Neuron (in vitro differentiated cells): Measurements from ENCODE around the gene HCST.

Source experiments
- H2AFZ ChIP-seq: one replicate; pipeline ENCODE4 v1.6.1; 2013; ENCODE audit warnings: low read depth, mild to moderate bottlenecking, inconsistent platforms, low read length, moderate library complexity
- H3K27me3 ChIP-seq: one replicate; pipeline ENCODE4 v1.6.1; 2013; ENCODE audit warnings: low read length; ENCODE audit not compliant: insufficient read depth
- H3K36me3 ChIP-seq: one replicate; pipeline ENCODE4 v1.6.1; 2013; ENCODE audit warnings: low read length; ENCODE audit not compliant: insufficient read depth
- H3K4me1 ChIP-seq: one replicate; pipeline ENCODE4 v1.6.1; 2013; ENCODE audit warnings: low read length; ENCODE audit not compliant: insufficient read depth
- H3K4me3 ChIP-seq: 2 replicates; pipeline ENCODE4 v1.5.1; 2013; ENCODE audit warnings: mild to moderate bottlenecking, low read length, moderate library complexity
- H3K9me3 ChIP-seq: one replicate; pipeline ENCODE4 v1.6.1; 2013; ENCODE audit warnings: low read length

HCST gene

DNA sequence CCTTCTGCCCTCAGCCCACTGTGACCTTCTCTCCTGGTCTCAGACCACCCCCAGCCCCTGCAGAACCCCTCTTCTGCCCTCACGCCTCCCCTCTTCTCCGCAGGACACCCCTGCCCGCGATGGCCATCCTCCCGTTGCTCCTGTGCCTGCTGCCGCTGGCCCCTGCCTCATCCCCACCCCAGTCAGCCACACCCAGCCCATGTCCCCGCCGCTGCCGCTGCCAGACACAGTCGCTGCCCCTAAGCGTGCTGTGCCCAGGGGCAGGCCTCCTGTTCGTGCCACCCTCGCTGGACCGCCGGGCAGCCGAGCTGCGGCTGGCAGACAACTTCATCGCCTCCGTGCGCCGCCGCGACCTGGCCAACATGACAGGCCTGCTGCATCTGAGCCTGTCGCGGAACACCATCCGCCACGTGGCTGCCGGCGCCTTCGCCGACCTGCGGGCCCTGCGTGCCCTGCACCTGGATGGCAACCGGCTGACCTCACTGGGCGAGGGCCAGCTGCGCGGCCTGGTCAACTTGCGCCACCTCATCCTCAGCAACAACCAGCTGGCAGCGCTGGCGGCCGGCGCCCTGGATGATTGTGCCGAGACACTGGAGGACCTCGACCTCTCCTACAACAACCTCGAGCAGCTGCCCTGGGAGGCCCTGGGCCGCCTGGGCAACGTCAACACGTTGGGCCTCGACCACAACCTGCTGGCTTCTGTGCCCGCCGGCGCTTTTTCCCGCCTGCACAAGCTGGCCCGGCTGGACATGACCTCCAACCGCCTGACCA lies 37.2 kb downstream of the HCST start:
- Histone ChIP-seq H3K9me3 (peaks cover 2% of the 10 kb centered on the region), H3K4me3 (no peak overlapping the region)

DNA sequence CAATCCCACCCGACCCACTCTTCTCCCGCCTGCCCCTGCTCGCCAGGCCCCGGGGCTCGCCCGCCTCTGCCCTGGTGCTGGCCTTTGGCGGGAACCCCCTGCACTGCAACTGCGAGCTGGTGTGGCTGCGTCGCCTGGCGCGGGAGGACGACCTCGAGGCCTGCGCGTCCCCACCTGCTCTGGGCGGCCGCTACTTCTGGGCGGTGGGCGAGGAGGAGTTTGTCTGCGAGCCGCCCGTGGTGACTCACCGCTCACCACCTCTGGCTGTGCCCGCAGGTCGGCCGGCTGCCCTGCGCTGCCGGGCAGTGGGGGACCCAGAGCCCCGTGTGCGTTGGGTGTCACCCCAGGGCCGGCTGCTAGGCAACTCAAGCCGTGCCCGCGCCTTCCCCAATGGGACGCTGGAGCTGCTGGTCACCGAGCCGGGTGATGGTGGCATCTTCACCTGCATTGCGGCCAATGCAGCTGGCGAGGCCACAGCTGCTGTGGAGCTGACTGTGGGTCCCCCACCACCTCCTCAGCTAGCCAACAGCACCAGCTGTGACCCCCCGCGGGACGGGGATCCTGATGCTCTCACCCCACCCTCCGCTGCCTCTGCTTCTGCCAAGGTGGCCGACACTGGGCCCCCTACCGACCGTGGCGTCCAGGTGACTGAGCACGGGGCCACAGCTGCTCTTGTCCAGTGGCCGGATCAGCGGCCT lies 37.9 kb downstream of the HCST start:
- no peaks in the 10 kb centered on the region for H3K27me3 ChIP-seq
- H3K4me1 ChIP-seq = peaks cover 25% of the 10 kb centered on the region
- H3K9me3 ChIP-seq = peaks cover 2% of the 10 kb centered on the region
- no peak overlapping the region for H3K4me3 ChIP-seq
- peaks cover 28% of the 10 kb centered on the region for H3K36me3 ChIP-seq
- no peak overlapping the region for H2AFZ ChIP-seq

More for the DNA sequence above, 37.2 kb downstream of the HCST start:
- Histone ChIP-seq H3K27me3 (no peaks in the 10 kb centered on the region), H2AFZ (no peak overlapping the region), H3K4me1 (peaks cover 25% of the 10 kb centered on the region), H3K36me3 (peaks cover 22% of the 10 kb centered on the region)

DNA sequence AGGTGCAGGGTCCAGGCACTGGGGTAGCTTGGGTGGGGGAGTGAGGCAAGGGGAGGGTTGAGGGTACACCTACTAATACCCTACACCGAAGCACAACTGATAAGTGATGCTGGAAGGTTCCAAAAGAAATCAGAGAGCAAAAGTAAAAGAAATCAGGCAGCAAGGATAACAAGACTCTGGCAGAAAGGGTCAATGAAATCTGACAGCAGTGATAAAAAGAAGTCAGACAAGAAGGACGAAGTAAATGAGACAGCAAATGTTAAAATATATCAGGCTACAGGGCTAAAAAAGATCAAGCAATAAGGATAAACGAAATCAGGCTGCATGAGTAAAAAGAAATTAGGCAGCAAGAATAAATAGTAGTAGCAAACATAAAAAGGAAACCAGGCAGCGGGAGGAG lies 38.5 kb downstream of the HCST start:
- H3K36me3 ChIP-seq = peaks cover 29% of the 10 kb centered on the region
- H3K4me1 ChIP-seq = peaks cover 21% of the 10 kb centered on the region
- no peak overlapping the region for H2AFZ ChIP-seq
- no peaks in the 10 kb centered on the region for H3K27me3 ChIP-seq
- H3K4me3 ChIP-seq = no peak overlapping the region
- H3K9me3 ChIP-seq = peaks cover 2% of the 10 kb centered on the region

DNA sequence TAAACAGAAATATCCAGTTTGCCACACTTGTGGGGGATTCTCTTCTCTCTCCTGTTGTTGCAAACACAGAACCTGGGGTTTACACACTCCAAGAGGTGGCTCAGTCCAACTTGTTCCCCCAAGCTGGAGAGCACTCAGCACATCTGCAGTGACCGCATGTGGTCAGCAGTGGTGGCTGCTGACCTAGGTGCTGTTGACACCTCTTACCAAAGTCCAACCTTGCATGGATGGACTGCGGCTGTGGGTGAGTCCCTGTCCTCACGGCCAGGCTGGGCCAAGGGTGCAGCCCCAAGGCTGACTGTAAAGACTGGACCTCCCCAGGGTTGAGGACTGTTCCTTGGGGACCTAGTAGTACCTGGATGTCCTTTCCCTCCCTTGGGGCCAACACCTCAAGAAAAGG lies 39.9 kb downstream of the HCST start:
- Histone ChIP-seq H3K4me1 (peaks cover 12% of the 10 kb centered on the region), H3K27me3 (no peaks in the 10 kb centered on the region), H3K4me3 (no peak overlapping the region), H3K9me3 (peaks cover 2% of the 10 kb centered on the region), H2AFZ (no peak overlapping the region), H3K36me3 (peaks cover 29% of the 10 kb centered on the region)

DNA sequence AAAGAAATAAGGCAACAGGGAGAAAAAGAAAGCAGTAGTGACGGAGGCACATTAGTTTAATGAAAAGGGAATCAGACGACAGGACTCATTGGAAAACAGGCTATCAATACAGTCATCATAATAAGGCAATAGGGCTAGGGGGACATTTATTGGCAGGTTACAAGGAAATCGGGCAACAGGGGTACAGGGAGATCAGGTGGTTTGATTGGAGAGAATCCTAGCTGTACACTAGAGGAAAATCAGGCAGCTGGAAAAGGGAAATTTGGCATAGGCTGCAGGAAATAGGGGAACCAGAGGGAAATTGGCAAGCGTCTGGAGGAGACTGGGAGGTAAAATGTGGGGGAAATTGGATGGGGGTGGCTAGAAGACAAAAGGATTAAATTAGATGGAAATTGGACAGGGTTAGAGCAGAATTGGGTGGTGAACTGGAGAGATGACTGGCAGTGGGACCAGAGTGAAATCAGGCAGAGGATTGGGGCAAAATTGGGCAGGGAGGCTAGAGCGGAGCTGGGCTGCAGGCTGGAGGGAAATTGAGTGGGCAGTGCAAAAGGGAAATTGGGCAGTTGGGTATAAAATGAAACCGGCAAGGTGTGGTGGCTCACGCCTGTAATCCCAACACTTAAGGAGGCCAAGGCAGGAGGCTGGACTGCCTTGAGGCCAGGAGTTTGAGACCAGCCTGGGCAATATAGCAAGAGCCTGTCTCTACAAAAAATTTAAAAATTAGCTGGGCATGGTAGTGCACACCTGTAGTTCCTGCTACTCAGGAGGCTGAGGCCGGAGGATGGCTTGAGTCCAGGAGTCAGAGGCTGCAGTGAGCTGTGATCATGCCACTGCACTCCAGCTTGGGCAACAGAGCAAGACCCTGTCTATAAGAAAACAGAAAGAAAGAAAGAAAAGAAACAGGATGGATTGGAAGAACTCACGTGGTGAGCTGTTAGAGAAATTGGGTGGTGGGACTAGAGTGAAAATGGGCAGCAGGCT lies 41.3 kb downstream of the HCST start:
- Histone ChIP-seq H3K36me3 (peaks cover 29% of the 10 kb centered on the region), H3K4me3 (no peak overlapping the region), H2AFZ (no peak overlapping the region), H3K9me3 (peaks cover 2% of the 10 kb centered on the region), H3K4me1 (no peaks in the 10 kb centered on the region), H3K27me3 (no peaks in the 10 kb centered on the region)

DNA sequence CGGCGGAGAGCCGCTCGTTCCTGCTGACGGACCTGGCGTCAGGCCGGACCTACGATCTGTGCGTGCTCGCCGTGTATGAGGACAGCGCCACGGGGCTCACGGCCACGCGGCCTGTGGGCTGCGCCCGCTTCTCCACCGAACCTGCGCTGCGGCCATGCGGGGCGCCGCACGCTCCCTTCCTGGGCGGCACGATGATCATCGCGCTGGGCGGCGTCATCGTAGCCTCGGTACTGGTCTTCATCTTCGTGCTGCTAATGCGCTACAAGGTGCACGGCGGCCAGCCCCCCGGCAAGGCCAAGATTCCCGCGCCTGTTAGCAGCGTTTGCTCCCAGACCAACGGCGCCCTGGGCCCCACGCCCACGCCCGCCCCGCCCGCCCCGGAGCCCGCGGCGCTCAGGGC lies 42.2 kb downstream of the HCST start:
- Histone ChIP-seq H3K4me3 (no peak overlapping the region), H3K9me3 (no peaks in the 10 kb centered on the region), H3K4me1 (no peaks in the 10 kb centered on the region), H2AFZ (no peak overlapping the region), H3K27me3 (no peaks in the 10 kb centered on the region), H3K36me3 (peaks cover 23% of the 10 kb centered on the region)

DNA sequence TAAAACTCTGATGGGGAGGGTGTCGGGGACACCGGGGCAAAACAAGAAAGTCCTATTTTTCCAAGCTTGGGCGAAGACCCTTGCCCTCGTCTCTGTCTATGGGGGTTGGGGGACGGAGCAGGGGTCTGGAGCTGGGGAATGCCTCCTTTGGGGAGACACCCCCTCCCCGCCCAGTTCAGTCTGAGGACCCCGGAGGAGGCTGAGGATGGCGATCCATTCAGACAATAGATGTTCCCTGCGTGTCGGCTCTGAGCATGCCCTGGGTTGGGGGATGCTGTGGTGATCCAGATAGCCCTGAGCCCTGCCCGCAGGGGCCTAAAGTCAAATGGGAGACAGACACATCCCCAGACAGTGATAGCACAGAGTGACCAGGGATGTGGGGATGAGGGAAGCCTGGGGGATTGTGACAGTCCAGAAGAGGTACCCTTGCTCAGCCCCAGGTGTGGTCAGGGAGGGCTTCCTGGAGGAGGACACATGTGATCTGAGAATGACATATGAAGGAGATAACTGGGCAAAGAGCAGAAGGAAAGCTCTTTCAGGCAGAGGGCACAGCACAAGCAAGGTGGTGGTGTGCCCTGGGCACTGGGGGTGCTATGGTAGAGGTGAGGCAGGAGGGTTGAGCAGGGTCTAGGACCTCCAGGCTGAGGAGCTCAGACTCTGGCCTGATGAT lies 42.9 kb downstream of the HCST start:
- H3K27me3 ChIP-seq = no peaks in the 10 kb centered on the region

DNA sequence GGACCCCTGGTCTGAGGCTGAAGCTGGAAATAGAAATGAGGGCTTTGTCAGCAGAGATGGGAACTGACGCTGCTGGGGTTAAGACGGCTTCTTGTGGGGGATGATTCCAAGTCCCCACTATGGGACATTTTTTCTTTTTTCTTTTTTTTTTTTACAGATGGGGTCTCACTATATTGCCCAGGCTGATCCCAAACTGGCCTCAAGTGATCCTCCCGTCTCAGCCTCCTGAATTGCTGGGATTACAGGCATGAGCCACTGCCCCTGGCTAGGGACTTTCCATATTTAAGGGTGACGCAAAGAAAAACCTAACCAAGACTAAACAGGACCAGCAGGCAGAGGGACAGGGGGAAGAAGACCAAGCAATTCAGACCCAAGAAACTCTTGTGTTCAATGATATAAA lies 43.9 kb downstream of the HCST start:
- no peaks in the 10 kb centered on the region for H3K4me1 ChIP-seq
- no peaks in the 10 kb centered on the region for H3K27me3 ChIP-seq
- H3K9me3 ChIP-seq = no peaks in the 10 kb centered on the region
- no peak overlapping the region for H3K4me3 ChIP-seq
- peaks cover 14% of the 10 kb centered on the region for H3K36me3 ChIP-seq
- H2AFZ ChIP-seq = no peak overlapping the region

More for the DNA sequence above, 42.9 kb downstream of the HCST start:
- H3K4me3 ChIP-seq = no peak overlapping the region
- peaks cover 16% of the 10 kb centered on the region for H3K36me3 ChIP-seq
- H3K9me3 ChIP-seq = no peaks in the 10 kb centered on the region
- H2AFZ ChIP-seq = no peak overlapping the region
- no peaks in the 10 kb centered on the region for H3K4me1 ChIP-seq

DNA sequence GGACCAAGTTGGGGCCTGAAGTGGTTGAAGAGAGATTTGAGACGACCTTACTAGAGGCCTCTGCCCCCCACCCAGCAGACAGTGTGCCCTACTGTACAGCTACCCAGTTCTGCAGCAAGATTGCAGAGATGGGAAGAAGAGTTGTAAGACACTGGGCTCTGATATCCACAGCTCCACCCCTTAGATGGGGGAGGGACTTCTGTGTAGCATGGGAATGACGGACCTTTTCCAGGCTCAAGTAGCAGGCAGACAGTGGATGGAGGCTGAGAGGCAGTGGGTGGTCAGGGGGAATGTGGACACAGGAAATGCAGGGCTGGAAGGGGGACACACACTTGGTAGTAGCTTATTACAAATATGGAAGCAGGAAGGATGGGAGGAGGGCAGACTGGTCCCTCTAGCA lies 46.8 kb downstream of the HCST start:
- H3K4me1 ChIP-seq = no peaks in the 10 kb centered on the region
- no peak overlapping the region for H3K4me3 ChIP-seq
- H3K9me3 ChIP-seq = no peaks in the 10 kb centered on the region
- H2AFZ ChIP-seq = no peak overlapping the region
- no peaks in the 10 kb centered on the region for H3K27me3 ChIP-seq
- H3K36me3 ChIP-seq = peaks cover 11% of the 10 kb centered on the region
